ENCODE measurements around the gene ESD.

DNA sequence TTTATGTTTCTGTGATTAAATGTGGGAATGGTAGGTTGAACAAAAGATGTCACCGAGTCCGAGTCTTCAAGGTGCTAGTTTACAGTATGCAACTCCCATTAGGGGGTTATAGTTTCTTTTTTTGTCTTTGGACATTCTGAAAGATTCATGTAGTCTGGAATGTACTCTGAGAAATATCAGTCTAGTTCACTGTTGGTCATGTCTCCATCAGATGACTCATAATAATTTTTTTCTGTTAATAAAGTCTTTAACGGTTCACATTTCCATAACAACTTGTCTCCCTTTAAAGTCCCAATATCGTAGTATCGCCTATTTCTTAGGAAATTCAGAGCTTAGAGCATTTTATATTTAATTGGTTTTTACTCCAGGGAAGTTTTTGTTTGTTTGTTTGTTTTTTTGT is 13.5 kb upstream of the ESD start:
- TF ChIP-seq, protein P1, sequence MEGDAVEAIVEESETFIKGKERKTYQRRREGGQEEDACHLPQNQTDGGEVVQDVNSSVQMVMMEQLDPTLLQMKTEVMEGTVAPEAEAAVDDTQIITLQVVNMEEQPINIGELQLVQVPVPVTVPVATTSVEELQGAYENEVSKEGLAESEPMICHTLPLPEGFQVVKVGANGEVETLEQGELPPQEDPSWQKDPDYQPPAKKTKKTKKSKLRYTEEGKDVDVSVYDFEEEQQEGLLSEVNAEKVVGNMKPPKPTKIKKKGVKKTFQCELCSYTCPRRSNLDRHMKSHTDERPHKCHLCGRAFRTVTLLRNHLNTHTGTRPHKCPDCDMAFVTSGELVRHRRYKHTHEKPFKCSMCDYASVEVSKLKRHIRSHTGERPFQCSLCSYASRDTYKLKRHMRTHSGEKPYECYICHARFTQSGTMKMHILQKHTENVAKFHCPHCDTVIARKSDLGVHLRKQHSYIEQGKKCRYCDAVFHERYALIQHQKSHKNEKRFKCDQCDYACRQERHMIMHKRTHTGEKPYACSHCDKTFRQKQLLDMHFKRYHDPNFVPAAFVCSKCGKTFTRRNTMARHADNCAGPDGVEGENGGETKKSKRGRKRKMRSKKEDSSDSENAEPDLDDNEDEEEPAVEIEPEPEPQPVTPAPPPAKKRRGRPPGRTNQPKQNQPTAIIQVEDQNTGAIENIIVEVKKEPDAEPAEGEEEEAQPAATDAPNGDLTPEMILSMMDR (conservative IDR thresholded peaks at IDR 0.05), result no peak
- no peak for TF ChIP-seq ZFX (IDR thresholded peaks at IDR 0.05)
